Nephron (organoid): ENCODE data around the gene GNG7.
"Not testable (repeated sequence)": the region's sequence is repeated elsewhere in the genome, so short reads cannot be mapped to it uniquely, and the experiment has no call there.

Experiments
- H3K27ac Mint-ChIP-seq, 3 experiments: 2 replicates each; pipeline ENCODE4 v1.8.0; 2020; ENCODE audit warnings: mixed read lengths in 3 of 3, mild to moderate bottlenecking in 2 of 3, moderate library complexity in 1 of 3
- H3K27me3 Mint-ChIP-seq: 2 replicates; pipeline ENCODE4 v1.8.0; 2021; ENCODE audit warnings: low read depth, mild to moderate bottlenecking, moderate library complexity, mixed read lengths
- H3K36me3 Mint-ChIP-seq: 2 replicates; pipeline ENCODE4 v1.8.0; 2020; ENCODE audit warnings: low read depth, mixed read lengths
- H3K4me1 Mint-ChIP-seq: 2 replicates; pipeline ENCODE4 v1.8.0; 2020; ENCODE audit warnings: mixed read lengths
- H3K4me3 Mint-ChIP-seq, 3 experiments: 2 replicates each; pipeline ENCODE4 v1.8.0; 2020; ENCODE audit warnings: mild to moderate bottlenecking in 3 of 3, mixed read lengths in 3 of 3, moderate library complexity in 2 of 3
- H3K9me3 Mint-ChIP-seq: 2 replicates; pipeline ENCODE4 v1.8.0; 2020; ENCODE audit warnings: mixed read lengths
- CTCF ChIP-seq, 3 experiments: fragments of 200-600 bp; sonication (generic); IDR thresholded peaks; one replicate each; pipeline ENCODE4 v1.5.0; 2021; ENCODE audit warnings: antibody characterized with exemption in 3 of 3; ENCODE audit not compliant: unreplicated experiment in 3 of 3

The GNG7 gene

GRCh38 chr19:2560369-2560768 lies 142.1 kb downstream of the GNG7 start:
- no peak for TF ChIP-seq CTCF (IDR thresholded peaks at IDR 0.05; ENCODE audit: unreplicated experiment in 3 of 3)
- Mint-ChIP-seq H3K27me3 (peaks cover 22% of the 10 kb centered on the region), H3K4me1 (peaks cover 6% of the 10 kb centered on the region), H3K27ac (no peak overlapping the region), H3K36me3 (no peaks in the 10 kb centered on the region), H3K4me3 (no peak overlapping the region), H3K9me3 (no peaks in the 10 kb centered on the region)

GRCh38 chr19:2558543-2558942 lies 144.0 kb downstream of the GNG7 start:
- Mint-ChIP-seq H3K9me3 (no peaks in the 10 kb centered on the region), H3K27me3 (peaks cover 11% of the 10 kb centered on the region), H3K4me3 (no peak overlapping the region), H3K4me1 (peaks cover 13% of the 10 kb centered on the region), H3K27ac (no peak overlapping the region), H3K36me3 (no peaks in the 10 kb centered on the region)
- TF ChIP-seq CTCF (IDR thresholded peaks at IDR 0.05; ENCODE audit: unreplicated experiment in 3 of 3) = no peak

GRCh38 chr19:2558131-2558530 lies 144.4 kb downstream of the GNG7 start:
- peaks cover 13% of the 10 kb centered on the region for H3K4me1 Mint-ChIP-seq
- not testable (repeated sequence) for H3K27ac Mint-ChIP-seq, H3K27me3 Mint-ChIP-seq, H3K36me3 Mint-ChIP-seq, H3K4me3 Mint-ChIP-seq, H3K9me3 Mint-ChIP-seq

- Mint-ChIP-seq H3K9me3 (no peaks in the 10 kb centered on the region), H3K4me3 (no peak overlapping the region), H3K27ac (peak overlapping the region; percentile 14 to 90 (median 63)), H3K27me3 (peaks cover 4% of the 10 kb centered on the region), H3K36me3 (no peaks in the 10 kb centered on the region), H3K4me1 (peaks cover 16% of the 10 kb centered on the region)
- TF ChIP-seq CTCF (IDR thresholded peaks at IDR 0.05; ENCODE audit: unreplicated experiment in 3 of 3) = no peak
Measured at GRCh38 chr19:2557093-2557440, 145.4 kb downstream of the GNG7 start.

GRCh38 chr19:2556221-2557092 lies 146.0 kb downstream of the GNG7 start:
- H3K4me3 Mint-ChIP-seq = no peak overlapping the region
- H3K36me3 Mint-ChIP-seq = no peaks in the 10 kb centered on the region
- H3K27ac Mint-ChIP-seq = peak overlapping the region; percentile 14 to 90 (median 63)
- peaks cover 3% of the 10 kb centered on the region for H3K27me3 Mint-ChIP-seq
- peaks cover 16% of the 10 kb centered on the region for H3K4me1 Mint-ChIP-seq
- H3K9me3 Mint-ChIP-seq = no peaks in the 10 kb centered on the region
- TF ChIP-seq CTCF (IDR thresholded peaks at IDR 0.05; ENCODE audit: unreplicated experiment in 3 of 3) = no peak

GRCh38 chr19:2555422-2556220 lies 146.9 kb downstream of the GNG7 start:
- H3K9me3 Mint-ChIP-seq = no peaks in the 10 kb centered on the region
- peaks cover 23% of the 10 kb centered on the region for H3K4me1 Mint-ChIP-seq
- peak overlapping the region in 1 of 3 experiments; percentile 26 for H3K4me3 Mint-ChIP-seq
- H3K27ac Mint-ChIP-seq = peak overlapping the region; percentile 57 to 78 (median 72)
- peaks cover 3% of the 10 kb centered on the region for H3K27me3 Mint-ChIP-seq
- H3K36me3 Mint-ChIP-seq = no peaks in the 10 kb centered on the region
- no peak for TF ChIP-seq CTCF (IDR thresholded peaks at IDR 0.05; ENCODE audit: unreplicated experiment in 3 of 3)
